ENCODE results near the gene NFIB.

- TF ChIP-seq CTCF (IDR thresholded peaks at IDR 0.05) (no peak), JUN (CRISPR knock-in tag; IDR thresholded peaks at IDR 0.05) (no peak)
These were observed 122.4 kb downstream of the NFIB start for GRCh38 chr9:14191512-14191911.
